ENCODE measurements around the gene SLC9C2. TPM values are rescaled to one million over a fixed set of nuclear protein-coding genes. Genes with fewer than 3 reads are reported as not detected.
"Not testable (repeated sequence)": the region's sequence is repeated elsewhere in the genome, so short reads cannot be mapped to it uniquely, and the experiment has no call there.

Gene SLC9C2
- total RNA-seq, 4 donors from 2014 or later = not detected

GRCh38 chr1:173470608-173471007 lies 132.3 kb downstream of the SLC9C2 start:
- 89 to 96% methylated on average over 4 of the region's 4 CpGs for WGBS, 2 donors (ENCODE audit: low coverage in 1 of 2)
- Histone ChIP-seq H3K27ac (no peak overlapping the region), H3K4me3 (no peak overlapping the region), H3K27me3 (no peaks in the 10 kb centered on the region), H3K9me3 (peaks cover 7 to 13% of the 10 kb centered on the region in 2 donors), H3K36me3 (no peaks in the 10 kb centered on the region), H3K4me1 (peaks cover 11 to 27% (median 24%) of the 10 kb centered on the region in 4 donors)
- in situ Hi-C loops (cut with MboI; ENCODE audit: low pct_ligation_motif_present in 1 of 4, low pct_unique_long_range_greater_than_20kb in 1 of 4, low sequenced_read_pairs in 3 of 4) (no loop called here), intact Hi-C loops (cut with DNase I; ENCODE audit: low total_unique reads) (no loop called here)
- DNase-seq = no peak
- no peak for TF ChIP-seq CTCF (IDR thresholded peaks at IDR 0.05)
- no peak for TF ChIP-seq POLR2A (IDR thresholded peaks at IDR 0.05)
- no peak for TF ChIP-seq POLR2AphosphoS5 (IDR thresholded peaks at IDR 0.05)
- no peak for TF ChIP-seq EP300 (IDR thresholded peaks at IDR 0.05; ENCODE audit: low read depth)

GRCh38 chr1:173469656-173470055 lies 133.2 kb downstream of the SLC9C2 start:
- intact Hi-C loops (cut with DNase I; ENCODE audit: low total_unique reads) = no loop called here
- H3K27me3 ChIP-seq = no peaks in the 10 kb centered on the region
- in situ Hi-C loops (cut with MboI; ENCODE audit: low pct_ligation_motif_present in 1 of 4, low pct_unique_long_range_greater_than_20kb in 1 of 4, low sequenced_read_pairs in 3 of 4) = no loop called here
- DNase-seq = peak; percentile 29
- no peak for TF ChIP-seq EP300 (IDR thresholded peaks at IDR 0.05; ENCODE audit: low read depth)
- no peak for TF ChIP-seq POLR2AphosphoS5 (IDR thresholded peaks at IDR 0.05)
- no peak overlapping the region for H3K27ac ChIP-seq
- 78 to 86% methylated on average over 2 to 3 of the region's 3 CpGs for WGBS, 2 donors (ENCODE audit: low coverage in 1 of 2)
- H3K4me3 ChIP-seq = no peak overlapping the region
- peaks cover 7 to 18% (median 15%) of the 10 kb centered on the region in 4 donors for H3K4me1 ChIP-seq
- no peaks in the 10 kb centered on the region for H3K36me3 ChIP-seq
- peaks cover 7 to 15% of the 10 kb centered on the region in 2 donors for H3K9me3 ChIP-seq

GRCh38 chr1:173467426-173467825 lies 135.4 kb downstream of the SLC9C2 start:
- WGBS, 2 donors (ENCODE audit: low coverage in 1 of 2) = 91 to 100% methylated on average over 4 of the region's 4 CpGs
- TF ChIP-seq POLR2A (IDR thresholded peaks at IDR 0.05) = no peak
- TF ChIP-seq EP300 (IDR thresholded peaks at IDR 0.05; ENCODE audit: low read depth) = no peak
- TF ChIP-seq POLR2AphosphoS5 (IDR thresholded peaks at IDR 0.05) = no peak
- no peak for TF ChIP-seq CTCF (IDR thresholded peaks at IDR 0.05)

GRCh38 chr1:173464185-173464584 lies 138.7 kb downstream of the SLC9C2 start:
- H3K27ac ChIP-seq; H3K27me3 ChIP-seq; H3K4me3 ChIP-seq; DNase-seq; in situ Hi-C loops (cut with MboI; ENCODE audit: low pct_ligation_motif_present in 1 of 4, low pct_unique_long_range_greater_than_20kb in 1 of 4, low sequenced_read_pairs in 3 of 4); H3K4me1 ChIP-seq; H3K36me3 ChIP-seq; intact Hi-C loops (cut with DNase I; ENCODE audit: low total_unique reads): not testable (repeated sequence)
- H3K9me3 ChIP-seq = peaks cover 0 to 11% of the 10 kb centered on the region in 2 donors
- WGBS, 2 donors (ENCODE audit: low coverage in 1 of 2) = 57 to 80% methylated on average over 2 of the region's 2 CpGs

More at GRCh38 chr1:173467426-173467825, 135.4 kb downstream of the SLC9C2 start:
- H3K36me3 ChIP-seq = peaks cover 0 to under 1% (median 0%) of the 10 kb centered on the region in 4 donors
- no peak overlapping the region for H3K4me3 ChIP-seq
- no peaks in the 10 kb centered on the region for H3K27me3 ChIP-seq
- H3K9me3 ChIP-seq = peaks cover 7 to 18% of the 10 kb centered on the region in 2 donors
- no peak for DNase-seq
- in situ Hi-C loops (cut with MboI; ENCODE audit: low pct_ligation_motif_present in 1 of 4, low pct_unique_long_range_greater_than_20kb in 1 of 4, low sequenced_read_pairs in 3 of 4) = no loop called here
- H3K4me1 ChIP-seq = no peaks in the 10 kb centered on the region
- no peak overlapping the region for H3K27ac ChIP-seq
- intact Hi-C loops (cut with DNase I; ENCODE audit: low total_unique reads) = no loop called here

DNA sequence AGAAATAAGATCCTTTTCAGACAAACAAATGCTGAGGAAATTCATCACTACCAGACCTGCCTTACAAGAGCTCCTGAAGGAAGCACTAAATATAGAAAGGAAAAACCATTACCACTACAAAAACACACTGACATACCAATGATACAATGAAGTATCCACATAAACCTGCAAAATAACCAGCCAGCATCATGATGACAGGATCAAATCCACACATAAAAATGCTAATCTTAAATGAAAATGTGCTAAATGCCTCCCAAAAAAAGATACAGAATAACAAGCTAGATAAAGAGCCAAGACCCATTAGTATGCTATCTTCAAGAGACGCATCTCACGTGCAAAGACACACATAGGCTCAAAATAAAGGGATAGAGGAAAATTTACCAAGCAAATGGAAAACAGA lies 140.2 kb downstream of the SLC9C2 start:
- H3K27me3 ChIP-seq; intact Hi-C loops (cut with DNase I; ENCODE audit: low total_unique reads); in situ Hi-C loops (cut with MboI; ENCODE audit: low pct_ligation_motif_present in 1 of 4, low pct_unique_long_range_greater_than_20kb in 1 of 4, low sequenced_read_pairs in 3 of 4); H3K36me3 ChIP-seq; H3K4me3 ChIP-seq; DNase-seq; H3K4me1 ChIP-seq; H3K27ac ChIP-seq: not testable (repeated sequence)
- WGBS, 2 donors (ENCODE audit: low coverage in 1 of 2) = 91% methylated on average over 2 of the region's 2 CpGs; no CpG with 5 or more reads in 1 of the 2 donors
- H3K9me3 ChIP-seq = peaks cover 0 to 11% of the 10 kb centered on the region in 2 donors

DNA sequence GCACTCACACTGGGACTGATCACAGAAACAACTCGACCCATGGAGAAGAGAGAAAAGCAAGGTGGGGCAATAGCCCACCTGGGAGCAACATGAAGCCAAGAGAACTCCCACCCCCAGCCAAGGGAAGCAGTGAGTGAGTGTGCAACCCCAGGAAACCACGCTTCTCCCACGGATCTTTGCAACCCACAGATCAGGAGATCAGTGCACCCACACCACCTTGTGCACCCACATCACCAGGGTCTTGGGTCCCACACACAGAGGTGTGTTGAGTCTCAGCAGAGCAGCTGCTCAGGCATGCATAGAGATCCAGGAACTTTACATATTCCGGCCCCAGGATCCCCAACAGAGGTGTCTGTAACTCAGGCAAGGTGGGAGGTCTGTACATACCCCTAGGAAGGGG lies 143.0 kb downstream of the SLC9C2 start:
- Histone ChIP-seq H3K27ac (no peak overlapping the region), H3K36me3 (peaks cover 0 to 4% (median 2%) of the 10 kb centered on the region in 4 donors), H3K27me3 (no peaks in the 10 kb centered on the region), H3K9me3 (peaks cover 0 to 3% of the 10 kb centered on the region in 2 donors), H3K4me3 (no peak overlapping the region), H3K4me1 (no peaks in the 10 kb centered on the region)
- TF ChIP-seq POLR2AphosphoS5 (IDR thresholded peaks at IDR 0.05) = no peak
- TF ChIP-seq CTCF (IDR thresholded peaks at IDR 0.05) = no peak
- TF ChIP-seq EP300 (IDR thresholded peaks at IDR 0.05; ENCODE audit: low read depth) = no peak
- TF ChIP-seq POLR2A (IDR thresholded peaks at IDR 0.05) = no peak
- in situ Hi-C loops (cut with MboI; ENCODE audit: low pct_ligation_motif_present in 1 of 4, low pct_unique_long_range_greater_than_20kb in 1 of 4, low sequenced_read_pairs in 3 of 4) (no loop called here), intact Hi-C loops (cut with DNase I; ENCODE audit: low total_unique reads) (no loop called here)
- WGBS, 2 donors (ENCODE audit: low coverage in 1 of 2) = 60 to 87% methylated on average over 1 to 4 of the region's 4 CpGs
- DNase-seq = no peak
